Calu3 (cell line): ENCODE results near the gene FBXO3. TPM values are rescaled to one million over a fixed set of nuclear protein-coding genes. Genes with fewer than 3 reads are reported as not detected.
A peak's percentile ranks its signal among the peaks of the same experiment; 100 is the strongest.

Experiments used
- BruUV-seq: library from RNA; stranded (reverse); fragments of 400-500 nt; replicated peaks from 2 replicates; lab custom pipeline; 2021; lab: Mats Ljungman, UMichigan
- CTCF ChIA-PET: fragments of 300-600 bp; sonication (Branson Sonifier 250); formaldehyde crosslinking; loops from one replicate; lab custom pipeline; 2022; ENCODE audit warnings: antibody characterized with exemption; lab: Charles Lee
- DNase-seq: peaks from one replicate; pipeline ENCODE4 v3.0.0; 2022
- H3K27ac Mint-ChIP-seq: one replicate; pipeline ENCODE4 v1.8.0; 2022; ENCODE audit warnings: mixed read lengths; ENCODE audit not compliant: unreplicated experiment
- H3K27me3 Mint-ChIP-seq: one replicate; pipeline ENCODE4 v1.8.0; 2022; ENCODE audit warnings: mixed read lengths; ENCODE audit not compliant: unreplicated experiment
- H3K36me3 Mint-ChIP-seq: one replicate; pipeline ENCODE4 v1.8.0; 2022; ENCODE audit warnings: mild to moderate bottlenecking, moderate library complexity, mixed read lengths; ENCODE audit not compliant: insufficient read depth, unreplicated experiment
- H3K4me1 Mint-ChIP-seq: one replicate; pipeline ENCODE4 v1.8.0; 2022; ENCODE audit warnings: mild to moderate bottlenecking, low read depth, mixed read lengths; ENCODE audit not compliant: unreplicated experiment
- H3K4me3 Mint-ChIP-seq: one replicate; pipeline ENCODE4 v1.8.0; 2022; ENCODE audit warnings: mild to moderate bottlenecking, low read depth, moderate library complexity, mixed read lengths; ENCODE audit not compliant: unreplicated experiment
- H3K9me3 Mint-ChIP-seq: one replicate; pipeline ENCODE4 v1.8.0; 2022; ENCODE audit warnings: low read depth, mixed read lengths; ENCODE audit not compliant: unreplicated experiment
- intact Hi-C: fragments of 100-400 bp; cut with micrococcal nuclease; formaldehyde crosslinking; loops from one replicate; pipeline ENCODE4 v1.10.0; 2022; ENCODE audit not compliant: unreplicated experiment
- total RNA-seq: library from RNA; stranded (reverse); gene quantifications from 2 replicates; pipeline ENCODE4 v1.2.3, GENCODE V29; 2022
- TF ChIP-seq, protein P1 (sequence below): fragments of 200-600 bp; IDR thresholded peaks from one replicate; pipeline ENCODE4 v1.8.0; 2022; ENCODE audit warnings: antibody characterized with exemption; ENCODE audit not compliant: unreplicated experiment

FBXO3 gene
- total RNA-seq, 1 experiment from 2014 or later = 24.3 TPM

GRCh38 chr11:33716243-33716642 is 58.1 kb downstream of the FBXO3 start:
- no TSS peak for BruUV-seq
- Mint-ChIP-seq H3K27me3 (no peaks in the 10 kb centered on the region), H3K9me3 (no peaks in the 10 kb centered on the region), H3K4me1 (peaks cover 58% of the 10 kb centered on the region), H3K4me3 (peak overlapping the region; percentile 37), H3K27ac (peak overlapping the region; percentile 78), H3K36me3 (peaks cover 86% of the 10 kb centered on the region)
- no peak for DNase-seq
- TF ChIP-seq, protein P1, sequence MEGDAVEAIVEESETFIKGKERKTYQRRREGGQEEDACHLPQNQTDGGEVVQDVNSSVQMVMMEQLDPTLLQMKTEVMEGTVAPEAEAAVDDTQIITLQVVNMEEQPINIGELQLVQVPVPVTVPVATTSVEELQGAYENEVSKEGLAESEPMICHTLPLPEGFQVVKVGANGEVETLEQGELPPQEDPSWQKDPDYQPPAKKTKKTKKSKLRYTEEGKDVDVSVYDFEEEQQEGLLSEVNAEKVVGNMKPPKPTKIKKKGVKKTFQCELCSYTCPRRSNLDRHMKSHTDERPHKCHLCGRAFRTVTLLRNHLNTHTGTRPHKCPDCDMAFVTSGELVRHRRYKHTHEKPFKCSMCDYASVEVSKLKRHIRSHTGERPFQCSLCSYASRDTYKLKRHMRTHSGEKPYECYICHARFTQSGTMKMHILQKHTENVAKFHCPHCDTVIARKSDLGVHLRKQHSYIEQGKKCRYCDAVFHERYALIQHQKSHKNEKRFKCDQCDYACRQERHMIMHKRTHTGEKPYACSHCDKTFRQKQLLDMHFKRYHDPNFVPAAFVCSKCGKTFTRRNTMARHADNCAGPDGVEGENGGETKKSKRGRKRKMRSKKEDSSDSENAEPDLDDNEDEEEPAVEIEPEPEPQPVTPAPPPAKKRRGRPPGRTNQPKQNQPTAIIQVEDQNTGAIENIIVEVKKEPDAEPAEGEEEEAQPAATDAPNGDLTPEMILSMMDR = peak; percentile 17
- CTCF ChIA-PET = interaction anchor here (0.8 to 3.0 kb wide), 10 partner anchors 9 to 26 kb away, joined by 3 to 20 read pairs (median 6); partner anchors contain the start of gene C11orf91
- intact Hi-C loops = no loop called here

DNA sequence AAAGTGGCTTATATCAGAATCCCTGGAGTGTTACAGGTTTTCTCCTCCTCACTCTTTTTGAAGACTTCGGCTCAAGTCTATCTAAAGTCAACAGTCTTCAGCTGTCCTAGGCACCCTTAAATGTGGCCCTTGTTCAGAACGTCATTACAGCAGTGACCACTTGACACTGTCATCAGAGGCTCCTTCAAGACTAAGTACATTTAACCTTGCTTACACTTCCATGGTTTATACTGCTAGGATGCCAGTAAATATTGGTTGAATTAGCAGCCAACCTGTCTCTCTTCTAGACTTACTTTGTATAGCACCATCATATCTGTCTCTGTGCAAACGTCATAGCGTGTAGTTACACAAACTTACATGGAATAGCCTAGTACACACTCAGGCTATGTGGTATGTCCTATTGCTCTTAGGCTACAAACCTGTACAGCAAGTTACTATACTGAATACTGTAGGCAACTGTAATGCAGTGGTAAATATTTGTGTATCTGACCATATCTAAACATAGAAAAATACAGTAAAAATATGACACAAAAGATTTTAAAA is 60.4 kb downstream of the FBXO3 start:
- H3K27me3 Mint-ChIP-seq = no peaks in the 10 kb centered on the region
- H3K27ac Mint-ChIP-seq = peak overlapping the region; percentile 64
- peaks cover 47% of the 10 kb centered on the region for H3K4me1 Mint-ChIP-seq
- H3K9me3 Mint-ChIP-seq = no peaks in the 10 kb centered on the region
- H3K4me3 Mint-ChIP-seq = peak overlapping the region; percentile 19
- TF ChIP-seq, protein P1 = no peak
- no TSS peak for BruUV-seq
- intact Hi-C loops = loop anchor here (2.0 kb wide), 1 partner anchor 17 kb away; no protein-coding TSS in a partner anchor
- CTCF ChIA-PET = interaction anchor here (0.6 to 2.1 kb wide), 8 partner anchors 10 to 799 kb away, joined by 3 to 13 read pairs (median 6); partner anchors contain the start of gene CD59
- DNase-seq = no peak
- peaks cover 86% of the 10 kb centered on the region for H3K36me3 Mint-ChIP-seq

- no peaks in the 10 kb centered on the region for H3K9me3 Mint-ChIP-seq
- H3K36me3 Mint-ChIP-seq = peaks cover 86% of the 10 kb centered on the region
- peak overlapping the region; percentile 58 for H3K27ac Mint-ChIP-seq
- CTCF ChIA-PET = interaction anchor here (0.6 to 2.1 kb wide), 6 partner anchors 11 to 800 kb away, joined by 3 to 13 read pairs (median 6); partner anchors contain the start of gene CD59
- H3K4me3 Mint-ChIP-seq = peak overlapping the region; percentile 19
- H3K27me3 Mint-ChIP-seq = no peaks in the 10 kb centered on the region
- TF ChIP-seq, protein P1 = no peak
- intact Hi-C loops = loop anchor here (2.0 kb wide), 1 partner anchor 17 kb away; no protein-coding TSS in a partner anchor
- H3K4me1 Mint-ChIP-seq = peaks cover 47% of the 10 kb centered on the region
- no TSS peak for BruUV-seq
- no peak for DNase-seq
Observed at GRCh38 chr11:33713151-33713855, 61.0 kb downstream of the FBXO3 start.

- CTCF ChIA-PET = no interaction called here
- Mint-ChIP-seq H3K9me3 (no peaks in the 10 kb centered on the region), H3K4me3 (no peak overlapping the region), H3K4me1 (peaks cover 51% of the 10 kb centered on the region), H3K27me3 (no peaks in the 10 kb centered on the region), H3K27ac (no peak overlapping the region), H3K36me3 (peaks cover 84% of the 10 kb centered on the region)
- no TSS peak for BruUV-seq
- DNase-seq = no peak
- intact Hi-C loops = loop anchor here (2.0 kb wide), 1 partner anchor 18 kb away; no protein-coding TSS in a partner anchor
- TF ChIP-seq, protein P1 = no peak
Observed at GRCh38 chr11:33712436-33712835, 61.9 kb downstream of the FBXO3 start.
